ENCODE measurements around the gene FARP2.

Gene FARP2

GRCh38 chr2:241344925-241345651 is 11.0 kb upstream of the FARP2 start:
- H3K4me3 ChIP-seq (ENCODE audit: low read length), result no peak overlapping the region
- no peak for TF ChIP-seq ZNF274 (IDR thresholded peaks at IDR 0.05; ENCODE audit: low read depth, low read length)

- no peak for TF ChIP-seq ZNF274 (IDR thresholded peaks at IDR 0.05; ENCODE audit: low read depth, low read length)
- H3K4me3 ChIP-seq (ENCODE audit: low read length), result no peak overlapping the region
Measured at GRCh38 chr2:241349941-241350340, 6.1 kb upstream of the FARP2 start.

- TF ChIP-seq ZNF274 (IDR thresholded peaks at IDR 0.05; ENCODE audit: low read depth, low read length), result no peak
- no peak overlapping the region for H3K4me3 ChIP-seq (ENCODE audit: low read length)
Measured at GRCh38 chr2:241350530-241350877, 5.6 kb upstream of the FARP2 start.

- TF ChIP-seq ZNF274 (IDR thresholded peaks at IDR 0.05; ENCODE audit: low read depth, low read length), result no peak
- no peak overlapping the region for H3K4me3 ChIP-seq (ENCODE audit: low read length)
Measured at GRCh38 chr2:241350878-241351639, 5.0 kb upstream of the FARP2 start.

GRCh38 chr2:241351640-241352031 is 4.4 kb upstream of the FARP2 start:
- no peak overlapping the region for H3K4me3 ChIP-seq (ENCODE audit: low read length)
- TF ChIP-seq ZNF274 (IDR thresholded peaks at IDR 0.05; ENCODE audit: low read depth, low read length), result no peak

- no peak overlapping the region for H3K4me3 ChIP-seq (ENCODE audit: low read length)
- no peak for TF ChIP-seq ZNF274 (IDR thresholded peaks at IDR 0.05; ENCODE audit: low read depth, low read length)
Measured at GRCh38 chr2:241352227-241352626, 3.9 kb upstream of the FARP2 start.

GRCh38 chr2:241354668-241355658 is 1.1 kb upstream of the FARP2 start:
- H3K4me3 ChIP-seq (ENCODE audit: low read length), result no peak overlapping the region
- no peak for TF ChIP-seq ZNF274 (IDR thresholded peaks at IDR 0.05; ENCODE audit: low read depth, low read length)

GRCh38 chr2:241356871-241357260 is 781 bp downstream of the FARP2 start:
- H3K4me3 ChIP-seq (ENCODE audit: low read length), result peak overlapping the region; percentile 98
- TF ChIP-seq ZNF274 (IDR thresholded peaks at IDR 0.05; ENCODE audit: low read depth, low read length), result no peak

- peak overlapping the region; percentile 98 for H3K4me3 ChIP-seq (ENCODE audit: low read length)
- no peak for TF ChIP-seq ZNF274 (IDR thresholded peaks at IDR 0.05; ENCODE audit: low read depth, low read length)
Measured at GRCh38 chr2:241357531-241357930, 1.4 kb downstream of the FARP2 start.

GRCh38 chr2:241358470-241358869 is 2.4 kb downstream of the FARP2 start:
- peak overlapping the region; percentile 6; the same call in 1 of the 2 replicates for H3K4me3 ChIP-seq (ENCODE audit: low read length)
- no peak for TF ChIP-seq ZNF274 (IDR thresholded peaks at IDR 0.05; ENCODE audit: low read depth, low read length)

GRCh38 chr2:241359481-241360045 is 3.5 kb downstream of the FARP2 start:
- TF ChIP-seq ZNF274 (IDR thresholded peaks at IDR 0.05; ENCODE audit: low read depth, low read length), result no peak

GRCh38 chr2:241363426-241363825 is 7.3 kb downstream of the FARP2 start:
- H3K4me3 ChIP-seq (ENCODE audit: low read length), result no peak overlapping the region
- no peak for TF ChIP-seq ZNF274 (IDR thresholded peaks at IDR 0.05; ENCODE audit: low read depth, low read length)

More at GRCh38 chr2:241359481-241360045, 3.5 kb downstream of the FARP2 start:
- no peak overlapping the region for H3K4me3 ChIP-seq (ENCODE audit: low read length)

- no peak overlapping the region for H3K4me3 ChIP-seq (ENCODE audit: low read length)
- no peak for TF ChIP-seq ZNF274 (IDR thresholded peaks at IDR 0.05; ENCODE audit: low read depth, low read length)
Measured at GRCh38 chr2:241364781-241365180, 8.7 kb downstream of the FARP2 start.

- no peak for TF ChIP-seq ZNF274 (IDR thresholded peaks at IDR 0.05; ENCODE audit: low read depth, low read length)
- no peak overlapping the region; the same call in 1 of the 2 replicates for H3K4me3 ChIP-seq (ENCODE audit: low read length)
Measured at GRCh38 chr2:241366678-241367077, 10.6 kb downstream of the FARP2 start.

All from GM08714 (cell line).